Measurements from ENCODE around the gene CEP128. TPM values are rescaled to one million over a fixed set of nuclear protein-coding genes. Genes with fewer than 3 reads are reported as not detected.

CEP128 gene
- polyA plus RNA-seq, 10 donors, result 2.1 to 5.3 (median 4.3) TPM

DNA sequence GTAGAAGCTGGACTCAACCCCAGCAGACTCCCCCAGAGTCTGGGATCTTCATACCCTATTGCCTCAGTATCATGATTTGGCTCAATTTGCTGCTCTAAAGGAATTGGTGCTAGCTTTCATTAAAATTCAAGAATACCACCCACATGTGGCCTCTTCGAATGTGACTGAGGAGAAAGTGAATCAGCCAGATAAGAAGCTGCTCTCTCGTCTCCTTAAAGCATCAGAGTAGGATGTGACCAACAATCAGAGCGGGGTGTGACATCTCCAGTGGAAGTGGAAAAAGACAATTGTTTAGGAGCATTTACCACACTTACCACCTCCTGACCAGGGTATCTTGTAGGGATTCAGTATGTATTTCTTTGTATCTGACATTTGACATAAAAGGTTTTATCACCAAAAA is 452.0 kb downstream of the CEP128 start:
- DNase-seq, result no peak

- DNase-seq, result no peak
Measured at GRCh38 chr14:80485764-80486163, 455.8 kb downstream of the CEP128 start.

DNA sequence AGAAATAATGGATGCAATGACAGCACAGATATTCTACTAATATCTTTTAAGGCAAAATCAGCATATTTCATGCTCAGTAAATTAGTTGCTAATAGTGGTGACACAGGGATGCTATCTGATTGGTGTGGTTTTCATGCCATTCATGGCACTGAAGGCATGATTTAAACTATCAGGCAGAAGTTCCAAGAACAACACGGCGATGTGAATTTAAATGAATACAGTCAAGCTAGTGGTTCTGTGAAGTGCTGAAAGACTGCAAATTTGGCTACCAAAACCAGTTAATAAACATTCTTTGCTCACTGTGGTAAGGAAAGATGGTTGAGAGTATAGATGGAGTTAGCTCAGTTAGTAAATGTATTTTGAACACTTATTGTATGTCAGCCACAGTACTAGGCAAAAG is 458.2 kb downstream of the CEP128 start:
- no peak for DNase-seq

DNA sequence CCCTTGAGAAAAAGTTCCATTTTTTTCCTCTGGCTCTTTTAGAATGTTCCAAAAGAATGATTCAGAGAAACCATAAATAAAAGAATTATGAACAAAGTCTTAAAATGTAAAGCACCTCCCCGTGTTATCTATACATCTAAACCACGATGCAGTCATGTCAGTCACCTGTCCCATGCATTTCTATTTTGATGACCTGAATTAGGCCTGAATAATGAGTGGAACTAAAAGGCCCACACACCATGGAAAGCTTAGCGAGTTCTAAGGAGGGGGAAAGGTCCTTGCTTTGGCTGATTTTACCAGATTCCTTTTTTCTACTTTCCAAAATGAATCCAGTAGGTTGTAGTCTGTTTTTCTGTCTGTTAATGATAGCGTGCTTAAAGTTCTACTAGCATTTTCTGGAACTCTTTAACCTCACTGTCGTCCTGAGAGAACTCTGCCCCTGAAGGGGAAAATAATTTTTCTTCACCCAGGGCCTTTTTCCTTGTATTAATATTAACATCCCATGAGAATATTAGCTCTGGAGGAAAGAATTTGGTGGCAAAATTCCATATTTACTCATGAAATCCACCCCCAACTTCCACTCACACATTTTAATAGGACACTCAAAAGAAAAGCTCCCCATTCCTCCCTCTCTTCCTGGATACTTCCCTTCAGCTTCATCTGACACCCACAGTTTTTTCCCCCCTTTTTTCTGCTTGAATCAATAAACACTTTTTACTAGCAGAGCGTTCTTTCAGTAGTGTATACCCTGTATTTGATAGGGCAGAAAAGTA is 464.0 kb downstream of the CEP128 start:
- DNase-seq, result no peak

DNA sequence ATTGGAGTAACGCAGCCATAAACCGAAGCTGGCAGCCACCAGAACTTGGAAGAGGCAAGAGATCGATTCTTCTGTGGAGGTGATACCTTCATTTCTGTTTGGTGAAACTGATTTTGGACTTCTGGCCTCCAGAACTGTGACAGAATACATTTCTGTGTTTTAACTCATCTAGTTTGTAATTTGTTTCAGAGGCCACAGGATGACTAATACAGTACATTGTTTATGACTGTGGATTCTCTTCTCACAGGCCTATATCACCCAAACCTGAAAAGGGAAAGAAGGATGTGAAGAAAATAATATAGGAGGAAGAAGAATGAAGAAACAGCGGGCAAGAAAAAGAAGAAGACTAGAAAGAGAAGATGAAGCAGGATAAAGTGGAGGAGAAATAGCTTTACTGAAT is 466.5 kb downstream of the CEP128 start:
- no peak for DNase-seq

DNA sequence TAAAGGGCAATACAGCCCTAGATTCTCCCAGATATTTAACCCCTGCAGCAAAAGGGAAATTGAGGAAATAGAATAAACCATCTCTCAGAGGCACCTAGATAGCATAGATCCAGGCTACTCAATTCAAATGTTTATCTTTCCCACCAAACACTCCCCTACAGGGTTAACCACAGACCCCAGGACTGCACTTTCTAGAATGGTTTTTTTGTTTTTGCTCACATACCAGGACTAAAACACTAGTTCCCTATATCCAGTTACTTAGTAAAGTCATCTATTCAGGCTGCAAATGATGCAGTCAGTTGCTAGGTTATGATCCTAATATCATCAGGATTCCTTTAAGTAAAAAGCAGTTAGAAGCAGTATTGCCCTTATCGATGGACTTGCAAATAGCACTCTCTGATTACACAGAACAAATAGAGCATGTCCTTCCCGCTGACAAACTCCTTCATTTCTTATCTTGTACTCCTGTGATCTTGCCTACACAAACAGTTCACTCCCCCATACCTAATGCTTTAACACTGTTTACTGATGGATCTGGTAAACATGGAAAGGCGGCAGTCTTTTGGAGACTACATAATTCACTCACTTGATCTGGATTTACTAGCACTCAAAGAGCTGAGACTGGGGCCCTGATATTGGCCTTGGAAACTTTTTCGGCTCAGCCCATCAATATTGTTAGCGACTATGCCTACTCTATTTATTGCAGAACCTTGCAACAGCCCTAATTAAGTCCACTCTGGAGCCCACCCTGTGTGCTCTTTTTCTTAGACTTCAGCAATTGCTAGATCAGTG is 473.0 kb downstream of the CEP128 start:
- DNase-seq, result no peak

DNA sequence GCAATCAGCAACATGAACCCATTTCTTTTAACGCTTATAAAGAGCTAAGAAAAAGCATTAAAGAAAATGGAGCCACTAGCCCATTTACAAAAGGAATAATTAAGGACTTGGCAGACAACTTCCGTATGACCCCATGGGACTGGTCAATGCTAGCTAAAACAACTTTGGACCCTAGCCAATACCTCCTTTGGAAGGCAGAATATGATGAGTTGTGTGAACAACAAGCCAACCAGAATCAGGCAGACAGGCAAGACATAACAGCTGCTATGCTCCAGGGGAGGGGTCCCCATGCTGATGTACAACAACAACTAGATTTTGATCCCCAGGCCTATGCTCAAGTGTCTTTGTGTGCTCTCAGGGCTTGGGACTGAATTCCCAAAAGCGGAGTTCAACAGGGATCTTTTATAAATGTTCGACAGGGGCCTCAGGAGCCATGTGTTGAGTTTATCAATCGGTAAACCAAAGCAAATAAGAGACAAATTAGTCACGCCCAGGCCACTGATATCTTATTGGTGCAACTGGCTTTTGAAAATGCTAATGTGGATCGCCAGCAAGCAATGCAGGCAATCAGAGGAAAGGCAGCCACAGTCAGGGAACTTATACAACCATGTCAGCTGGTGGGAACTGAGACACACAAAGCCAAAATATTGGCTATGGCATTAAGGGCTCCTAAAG is 475.9 kb downstream of the CEP128 start:
- DNase-seq, result peak in 1 of 3 donors; percentile 3

GRCh38 chr14:80464531-80465149 is 476.9 kb downstream of the CEP128 start:
- no peak for DNase-seq

- DNase-seq, result peak; percentile 15 to 35 (median 28)
Measured at GRCh38 chr14:80456209-80456608, 485.3 kb downstream of the CEP128 start.

DNA sequence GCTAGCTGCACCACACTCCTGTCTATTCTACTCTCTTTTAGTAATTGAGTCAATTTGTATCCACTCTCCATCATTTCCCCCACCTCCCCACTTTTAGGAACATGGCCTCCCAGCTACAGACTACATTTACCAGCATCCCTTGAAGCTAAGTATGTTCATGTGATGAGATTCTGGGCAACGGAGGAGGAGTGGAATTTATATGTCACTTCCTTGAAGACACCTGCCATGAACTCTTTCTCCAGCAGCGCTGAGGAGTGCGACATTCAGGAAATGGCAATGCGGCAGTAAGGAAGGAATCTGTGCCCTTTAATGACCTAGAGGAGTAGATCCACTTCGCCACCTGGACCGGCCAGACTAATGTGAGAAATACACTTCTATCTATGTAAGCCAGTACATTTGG is 486.5 kb downstream of the CEP128 start:
- peak in 1 of 3 donors; percentile 3 for DNase-seq

DNA sequence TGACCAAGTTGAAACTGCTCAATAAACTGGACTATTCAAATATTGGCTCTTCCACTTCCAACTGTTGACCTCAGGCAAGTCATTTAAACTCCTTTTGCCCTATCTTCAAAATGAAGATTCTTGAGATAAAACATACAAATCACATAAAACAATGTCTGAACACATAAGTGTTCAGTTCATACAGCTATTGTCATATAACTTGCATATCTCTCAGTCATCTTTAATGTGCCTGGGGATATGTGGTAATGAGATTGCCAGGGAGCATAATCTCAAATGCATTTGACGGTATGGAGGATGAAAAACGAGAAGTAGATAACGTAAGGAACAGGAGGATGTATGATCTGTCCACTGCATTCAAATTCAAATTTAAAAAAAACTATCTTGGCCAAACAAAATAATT is 493.3 kb downstream of the CEP128 start:
- no peak for DNase-seq

GRCh38 chr14:80447392-80447791 is 494.1 kb downstream of the CEP128 start:
- DNase-seq, result no peak

Other genes with a start within 250 kb of the CEP128 start
- gene TSHR, start 13.9 kb upstream of the CEP128 start, polyA plus RNA-seq (ENCODE audit: insufficient read length in 10 of 10), result 1 to 10 TPM in 2 of 10 donors, under 1 TPM in 8; 0.12 to 2.5 (median 0.57) TPM

Measured in muscle of back (tissue), 11 donors.